ENCODE results near the gene MDFIC2.
"Not testable (repeated sequence)": the region's sequence is repeated elsewhere in the genome, so short reads cannot be mapped to it uniquely, and the experiment has no call there.

The MDFIC2 gene

DNA sequence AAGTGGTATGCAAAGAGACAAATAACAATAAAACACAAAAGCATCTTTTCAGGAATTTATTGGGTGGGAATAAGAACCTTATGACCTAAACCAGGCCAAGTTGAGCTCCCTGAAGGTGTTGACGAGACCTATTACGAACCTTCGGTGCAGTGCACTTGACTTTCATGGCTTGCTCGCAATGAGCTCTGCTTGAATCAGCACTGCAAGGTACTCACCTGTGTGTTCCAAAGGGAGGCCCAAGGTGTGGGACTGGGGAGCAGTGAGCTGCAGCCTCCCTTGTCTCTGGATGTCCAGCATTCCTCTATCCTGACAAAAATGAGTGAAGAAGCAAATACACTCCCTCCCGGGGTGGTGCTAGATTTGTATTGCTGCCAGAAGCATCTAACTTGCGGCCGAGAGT is at the start of gene MDFIC2:
TSS of gene MDFIC2 (minus strand) at position 303 of the 400 bp plus-strand sequence. CDS start 665 bp downstream, outside the sequence.
- no peak for DNase-seq (ENCODE audit: low read depth, low spot score)
- no peaks in the 10 kb centered on the region for H3K9me3 ChIP-seq (ENCODE audit: insufficient read depth, low read length)
- no peak within 1 kb of the TSS for H3K4me3 ChIP-seq (ENCODE audit: insufficient read length, low read depth)
- H3K27me3 ChIP-seq (ENCODE audit: insufficient read depth, insufficient read length), result no peaks in the 10 kb centered on the region
- H3K36me3 ChIP-seq (ENCODE audit: insufficient read depth, insufficient read length, low read length), result no peaks in the 10 kb centered on the region
- no peak within 1 kb of the TSS for H3K9ac ChIP-seq (ENCODE audit: insufficient read length, low read depth)
- no peaks in the 10 kb centered on the region for H3K4me1 ChIP-seq (ENCODE audit: insufficient read depth, insufficient read length)
- TF ChIP-seq SUZ12 (IDR thresholded peaks at IDR 0.05; ENCODE audit: extremely low read depth, insufficient read depth, insufficient read length) (no peak), ZNF274 (IDR thresholded peaks at IDR 0.05; ENCODE audit: low read depth, low read length) (no peak), YY1 (IDR thresholded peaks at IDR 0.05; ENCODE audit: insufficient read depth, insufficient read length) (no peak)

DNA sequence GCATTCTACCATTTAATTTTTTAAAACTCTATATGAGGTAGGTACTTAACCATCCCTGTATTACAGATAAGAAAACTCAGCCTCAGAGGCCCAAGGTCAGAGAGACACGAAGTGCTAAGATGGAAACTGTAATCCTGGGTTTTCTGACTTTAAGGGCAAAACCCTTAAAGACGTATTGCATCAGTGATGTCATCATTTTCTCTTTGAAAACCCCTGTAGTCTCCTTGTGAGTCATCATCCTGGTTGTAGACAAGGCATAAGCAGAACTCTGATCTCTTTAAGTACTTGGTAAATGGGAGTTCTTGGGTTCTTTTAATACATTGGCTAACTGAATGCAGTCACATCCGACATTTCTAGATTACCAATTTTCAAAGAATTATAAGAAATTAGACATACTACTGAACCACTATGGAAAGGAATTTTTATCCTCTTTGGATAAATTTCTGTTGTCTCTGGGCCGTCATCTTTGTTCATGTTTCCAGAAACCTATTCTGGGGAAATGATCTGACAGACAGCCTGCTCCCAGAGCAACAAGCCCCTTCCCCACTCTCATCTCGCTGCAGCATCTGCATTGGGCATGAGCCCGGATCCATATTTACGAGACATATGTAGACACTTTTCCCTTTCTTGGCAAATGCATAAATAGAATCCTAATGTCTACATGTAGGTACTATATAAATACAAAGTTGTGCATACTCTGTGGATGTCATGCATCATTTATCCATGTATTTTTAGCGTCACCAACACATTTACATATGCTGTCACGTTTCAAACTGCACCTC is 48.7 kb upstream of the MDFIC2 start:
- DNase-seq (ENCODE audit: low read depth, low spot score), result no peak
- TF ChIP-seq SUZ12 (IDR thresholded peaks at IDR 0.05; ENCODE audit: extremely low read depth, insufficient read depth, insufficient read length), result no peak
- no peak for TF ChIP-seq YY1 (IDR thresholded peaks at IDR 0.05; ENCODE audit: insufficient read depth, insufficient read length)
- no peak for TF ChIP-seq ZNF274 (IDR thresholded peaks at IDR 0.05; ENCODE audit: low read depth, low read length)
- peaks cover 12% of the 10 kb centered on the region for H3K9me3 ChIP-seq (ENCODE audit: insufficient read depth, low read length)
- H3K27me3 ChIP-seq (ENCODE audit: insufficient read depth, insufficient read length), result no peaks in the 10 kb centered on the region
- H3K9ac ChIP-seq (ENCODE audit: insufficient read length, low read depth), result no peak overlapping the region
- H3K36me3 ChIP-seq (ENCODE audit: insufficient read depth, insufficient read length, low read length), result no peaks in the 10 kb centered on the region
- no peaks in the 10 kb centered on the region for H3K4me1 ChIP-seq (ENCODE audit: insufficient read depth, insufficient read length)
- no peak overlapping the region for H3K4me3 ChIP-seq (ENCODE audit: insufficient read length, low read depth)

DNA sequence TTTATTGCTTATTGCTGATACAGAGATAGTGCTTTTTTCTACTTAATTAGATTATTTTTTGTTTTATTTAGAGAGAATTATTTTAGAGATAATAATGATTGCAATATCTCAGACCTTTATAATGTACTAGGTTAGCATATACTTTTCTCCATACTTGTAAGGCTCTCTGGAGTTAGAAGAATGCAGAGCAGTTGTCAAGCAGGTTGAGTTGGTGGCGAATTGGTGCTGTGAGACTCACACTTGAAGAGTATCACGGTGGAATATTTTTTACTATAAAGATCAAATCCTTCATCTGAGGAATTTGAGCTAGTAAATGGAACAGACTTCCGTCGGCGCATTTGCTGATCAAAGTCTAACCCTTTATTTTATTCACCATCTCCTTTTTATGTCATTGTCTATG is 47.3 kb upstream of the MDFIC2 start:
- no peak for DNase-seq (ENCODE audit: low read depth, low spot score)
- Histone ChIP-seq H3K27me3 (ENCODE audit: insufficient read depth, insufficient read length) (no peaks in the 10 kb centered on the region), H3K4me1 (ENCODE audit: insufficient read depth, insufficient read length) (no peaks in the 10 kb centered on the region), H3K9me3 (ENCODE audit: insufficient read depth, low read length) (peaks cover 11% of the 10 kb centered on the region), H3K9ac (ENCODE audit: insufficient read length, low read depth) (no peak overlapping the region), H3K4me3 (ENCODE audit: insufficient read length, low read depth) (no peak overlapping the region), H3K36me3 (ENCODE audit: insufficient read depth, insufficient read length, low read length) (no peaks in the 10 kb centered on the region)
- TF ChIP-seq SUZ12 (IDR thresholded peaks at IDR 0.05; ENCODE audit: extremely low read depth, insufficient read depth, insufficient read length) (no peak), YY1 (IDR thresholded peaks at IDR 0.05; ENCODE audit: insufficient read depth, insufficient read length) (no peak), ZNF274 (IDR thresholded peaks at IDR 0.05; ENCODE audit: low read depth, low read length) (no peak)

DNA sequence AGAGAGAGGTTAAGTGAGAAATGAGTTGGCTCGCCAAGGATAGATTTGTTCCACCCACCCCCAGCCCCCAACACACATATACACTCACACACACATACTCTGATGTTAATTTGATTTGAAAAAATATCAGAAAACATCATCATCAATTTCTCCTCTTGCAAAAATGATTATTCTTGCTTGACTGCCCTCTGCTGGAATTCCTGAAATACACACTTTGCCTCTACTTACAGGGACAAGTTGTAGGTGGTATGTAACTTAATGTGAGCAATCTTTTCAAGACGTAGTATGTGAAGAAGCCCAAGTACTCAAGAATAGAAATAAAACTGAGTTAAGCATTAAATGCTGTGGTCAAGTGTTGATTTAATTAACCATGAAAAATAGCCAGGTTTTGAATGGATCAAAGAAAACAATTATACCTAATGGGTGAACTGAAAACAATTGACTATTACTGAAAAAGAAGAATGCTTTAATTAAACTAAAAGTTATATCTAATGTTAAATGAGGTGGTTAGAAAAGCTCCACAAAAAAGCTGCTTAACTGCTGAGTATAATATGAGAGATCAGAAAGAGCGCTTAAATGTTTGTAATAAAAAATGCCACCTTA is 46.6 kb upstream of the MDFIC2 start:
- no peaks in the 10 kb centered on the region for H3K36me3 ChIP-seq (ENCODE audit: insufficient read depth, insufficient read length, low read length)
- no peak overlapping the region for H3K9ac ChIP-seq (ENCODE audit: insufficient read length, low read depth)
- peak; percentile 8 for DNase-seq (ENCODE audit: low read depth, low spot score)
- H3K9me3 ChIP-seq (ENCODE audit: insufficient read depth, low read length), result peaks cover 5% of the 10 kb centered on the region
- TF ChIP-seq SUZ12 (IDR thresholded peaks at IDR 0.05; ENCODE audit: extremely low read depth, insufficient read depth, insufficient read length) (no peak), ZNF274 (IDR thresholded peaks at IDR 0.05; ENCODE audit: low read depth, low read length) (no peak), YY1 (IDR thresholded peaks at IDR 0.05; ENCODE audit: insufficient read depth, insufficient read length) (no peak)
- no peaks in the 10 kb centered on the region for H3K27me3 ChIP-seq (ENCODE audit: insufficient read depth, insufficient read length)
- no peaks in the 10 kb centered on the region for H3K4me1 ChIP-seq (ENCODE audit: insufficient read depth, insufficient read length)
- H3K4me3 ChIP-seq (ENCODE audit: insufficient read length, low read depth), result no peak overlapping the region

DNA sequence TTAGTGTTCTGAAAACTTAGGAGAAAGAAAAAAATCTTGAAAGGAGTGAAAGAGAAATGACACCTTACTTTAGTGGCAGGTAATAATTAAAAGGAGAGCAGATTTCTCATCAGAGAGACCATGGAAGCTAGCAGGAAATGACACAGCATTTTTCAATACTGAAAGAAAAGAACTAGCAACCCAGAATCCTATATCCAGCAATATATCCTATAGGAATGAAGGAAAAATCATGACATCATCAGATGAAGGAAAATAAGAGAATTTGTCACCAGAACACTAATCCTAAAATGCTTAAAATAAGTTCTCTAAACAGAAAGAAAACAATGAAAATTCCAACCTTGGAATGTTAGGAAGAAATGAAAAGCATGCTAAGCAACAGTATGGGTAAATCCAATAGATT is 39.8 kb upstream of the MDFIC2 start:
- Histone ChIP-seq H3K36me3 (ENCODE audit: insufficient read depth, insufficient read length, low read length) (no peaks in the 10 kb centered on the region), H3K4me1 (ENCODE audit: insufficient read depth, insufficient read length) (no peaks in the 10 kb centered on the region), H3K27me3 (ENCODE audit: insufficient read depth, insufficient read length) (no peaks in the 10 kb centered on the region), H3K9me3 (ENCODE audit: insufficient read depth, low read length) (peaks cover 16% of the 10 kb centered on the region), H3K9ac (ENCODE audit: insufficient read length, low read depth) (no peak overlapping the region), H3K4me3 (ENCODE audit: insufficient read length, low read depth) (no peak overlapping the region)
- DNase-seq (ENCODE audit: low read depth, low spot score), result no peak
- TF ChIP-seq YY1 (IDR thresholded peaks at IDR 0.05; ENCODE audit: insufficient read depth, insufficient read length), result no peak

DNA sequence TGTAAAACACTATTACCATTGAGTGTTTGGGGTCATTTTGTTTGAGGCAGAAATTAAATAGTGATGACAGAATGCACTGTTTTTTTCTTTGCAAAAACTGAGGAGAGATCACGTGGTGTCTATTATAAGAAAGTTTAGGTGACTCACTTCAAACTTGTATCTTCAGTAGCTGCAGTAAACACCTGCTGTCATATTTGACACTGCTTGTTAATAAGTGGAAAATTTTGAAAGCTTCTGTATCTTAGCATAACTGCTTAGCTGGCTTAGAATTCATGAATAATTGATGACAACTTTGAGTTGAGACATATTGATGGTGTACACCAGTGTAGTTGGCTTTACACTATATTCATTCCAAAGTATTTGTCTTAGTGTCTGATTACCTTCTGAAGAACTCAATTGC is 29.7 kb upstream of the MDFIC2 start:
- no peaks in the 10 kb centered on the region for H3K4me1 ChIP-seq (ENCODE audit: insufficient read depth, insufficient read length)
- H3K4me3 ChIP-seq (ENCODE audit: insufficient read length, low read depth), result no peak overlapping the region
- no peak overlapping the region for H3K9ac ChIP-seq (ENCODE audit: insufficient read length, low read depth)
- no peaks in the 10 kb centered on the region for H3K9me3 ChIP-seq (ENCODE audit: insufficient read depth, low read length)
- TF ChIP-seq YY1 (IDR thresholded peaks at IDR 0.05; ENCODE audit: insufficient read depth, insufficient read length) (no peak), ZNF274 (IDR thresholded peaks at IDR 0.05; ENCODE audit: low read depth, low read length) (no peak), SUZ12 (IDR thresholded peaks at IDR 0.05; ENCODE audit: extremely low read depth, insufficient read depth, insufficient read length) (no peak)
- no peaks in the 10 kb centered on the region for H3K36me3 ChIP-seq (ENCODE audit: insufficient read depth, insufficient read length, low read length)
- DNase-seq (ENCODE audit: low read depth, low spot score), result no peak
- no peaks in the 10 kb centered on the region for H3K27me3 ChIP-seq (ENCODE audit: insufficient read depth, insufficient read length)

DNA sequence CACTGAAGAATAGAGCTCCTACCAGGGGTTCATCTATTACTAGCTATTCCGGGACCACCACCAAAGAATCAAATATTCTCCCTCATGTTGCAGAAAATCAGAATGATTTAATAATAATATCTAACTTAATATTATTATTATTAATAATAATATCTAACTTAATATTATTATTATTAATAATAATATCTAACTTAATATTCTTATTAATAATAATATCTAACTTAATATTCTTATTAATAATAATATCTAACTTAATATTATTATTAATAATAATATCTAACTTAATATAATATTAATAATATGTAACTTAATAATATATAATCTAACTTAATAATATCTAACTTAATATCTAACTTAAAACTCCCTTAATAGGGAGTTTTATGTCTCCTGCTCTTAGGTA is 24.4 kb upstream of the MDFIC2 start:
- not testable (repeated sequence) for H3K4me3 ChIP-seq (ENCODE audit: insufficient read length, low read depth); H3K9ac ChIP-seq (ENCODE audit: insufficient read length, low read depth); H3K4me1 ChIP-seq (ENCODE audit: insufficient read depth, insufficient read length); DNase-seq (ENCODE audit: low read depth, low spot score); H3K9me3 ChIP-seq (ENCODE audit: insufficient read depth, low read length); H3K36me3 ChIP-seq (ENCODE audit: insufficient read depth, insufficient read length, low read length); H3K27me3 ChIP-seq (ENCODE audit: insufficient read depth, insufficient read length)
